GM18508 (cell line): ENCODE results near the gene RNF180.
"Not testable (repeated sequence)": the region's sequence is repeated elsewhere in the genome, so short reads cannot be mapped to it uniquely, and the experiment has no call there.

Experiments used
- ATAC-seq: cut with Tn5 transposase; IDR thresholded peaks from one replicate; pipeline ENCODE4 v1.9.1; 2021; ENCODE audit warnings: moderate number of reproducible peaks; ENCODE audit not compliant: insufficient read depth, unreplicated experiment

RNF180 gene

DNA sequence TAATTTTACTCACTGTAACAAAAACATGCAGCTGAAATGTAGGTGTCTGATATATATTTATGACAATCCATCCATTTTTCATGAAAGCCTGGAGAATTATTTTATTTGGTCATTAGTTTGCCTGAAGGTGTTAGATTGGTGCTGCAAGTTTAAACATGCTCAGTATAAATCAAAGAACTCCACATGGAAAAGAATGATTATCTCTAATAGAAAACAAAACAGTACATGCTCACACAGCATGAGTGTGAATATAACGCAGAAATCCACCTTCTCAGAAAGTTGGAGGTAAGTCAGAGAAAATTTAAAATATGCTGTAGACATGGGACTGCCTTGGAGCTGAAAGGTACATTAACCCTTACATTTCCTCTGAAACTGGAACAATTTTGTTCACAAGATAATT is 174.7 kb downstream of the RNF180 start:
- ATAC-seq: no peak

DNA sequence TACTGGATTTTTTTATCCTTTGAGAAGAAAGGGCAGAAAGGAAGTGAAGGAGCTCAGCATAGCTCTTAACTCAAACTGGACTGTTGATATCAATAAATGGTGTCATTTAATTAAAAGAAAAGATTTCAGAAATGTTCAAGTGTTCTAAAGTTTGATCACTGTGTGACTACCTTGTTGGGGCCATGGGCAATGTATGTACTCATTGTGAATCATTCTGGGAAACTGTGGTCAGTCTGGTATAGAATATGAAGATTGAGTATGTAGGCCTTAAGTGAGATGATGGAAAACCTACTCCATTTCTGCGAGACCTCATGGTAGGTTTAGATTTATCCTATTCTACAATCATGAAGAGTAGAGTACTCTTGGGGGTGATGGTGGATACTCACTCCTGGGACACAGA is 175.7 kb downstream of the RNF180 start:
- ATAC-seq: no peak

DNA sequence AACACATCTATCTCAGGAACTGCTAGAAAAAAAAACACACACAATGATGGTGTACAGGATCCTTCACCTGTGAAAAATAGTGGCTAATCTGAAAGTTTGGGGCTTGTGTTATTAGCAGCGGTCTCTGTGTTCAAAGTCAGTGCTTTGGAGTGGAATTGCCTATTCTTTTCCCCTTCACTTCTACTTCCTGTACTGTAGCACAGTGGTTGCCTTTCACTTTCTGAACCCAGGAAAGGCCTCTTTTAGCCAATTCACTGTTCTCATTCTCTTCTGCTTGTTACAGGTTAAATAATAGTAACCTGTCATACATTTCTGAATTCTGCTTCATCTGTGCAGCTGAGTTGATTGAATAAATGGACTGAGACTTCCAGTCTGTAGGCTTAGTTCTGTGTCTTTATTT is 178.9 kb downstream of the RNF180 start:
- no peak for ATAC-seq

DNA sequence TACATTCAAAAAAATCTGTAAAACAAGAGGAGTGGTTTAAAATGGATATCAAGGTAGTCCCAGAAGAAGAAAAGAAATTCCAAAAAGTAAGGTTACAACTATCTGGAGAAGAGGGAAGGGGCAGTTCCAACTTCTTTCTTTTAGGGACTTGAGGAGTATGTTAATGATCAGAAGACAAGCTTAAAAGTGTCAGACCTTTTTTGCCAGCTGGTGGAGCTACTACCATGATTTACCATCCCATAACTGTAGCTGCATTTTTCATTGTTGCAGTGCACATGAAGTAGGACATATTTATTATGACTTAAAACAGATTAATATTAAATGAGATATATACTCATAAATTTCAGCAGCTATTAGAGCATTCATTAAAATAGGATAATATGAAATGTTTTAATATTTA is 181.7 kb downstream of the RNF180 start:
- no peak for ATAC-seq

DNA sequence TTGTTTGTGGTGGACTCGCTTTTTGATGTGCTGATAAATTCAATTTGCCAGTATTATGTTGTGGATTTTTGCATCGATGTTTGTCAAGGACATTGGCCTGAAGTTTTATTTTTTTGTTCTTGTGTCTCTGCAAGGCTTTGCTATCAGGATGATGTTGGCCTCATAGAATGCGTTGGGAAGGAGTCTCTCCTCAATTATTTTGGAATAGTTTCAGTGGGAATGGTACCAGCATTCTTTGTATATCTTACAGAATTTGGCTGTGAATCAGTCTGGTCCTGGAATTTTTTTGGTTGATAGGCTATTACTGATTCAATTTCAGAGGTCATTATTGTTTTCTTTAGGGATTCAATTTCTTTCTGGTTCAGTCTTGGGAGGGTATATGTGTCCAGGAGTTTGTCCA is 198.8 kb downstream of the RNF180 start:
- ATAC-seq: no peak

GRCh38 chr5:64384765-64385164 is 219.1 kb downstream of the RNF180 start:
- ATAC-seq: peak; percentile 85

DNA sequence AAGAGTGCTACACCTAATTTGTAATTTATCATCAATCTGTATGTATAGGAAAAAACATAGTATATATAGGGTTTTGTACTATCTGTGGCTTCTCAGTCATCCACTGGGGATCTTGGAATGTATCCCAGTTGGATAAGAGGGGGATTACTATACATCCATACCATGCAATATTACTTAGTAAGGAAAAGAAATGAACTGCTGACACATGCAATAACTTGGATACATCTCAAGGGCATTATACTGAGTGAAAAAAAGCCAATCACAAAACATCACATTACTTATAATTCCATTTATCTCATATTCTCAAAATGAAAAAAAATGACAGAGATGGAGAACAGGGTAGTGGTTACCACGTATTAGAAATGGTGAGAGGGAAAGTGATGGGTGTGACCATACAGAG is 231.9 kb downstream of the RNF180 start:
- no peak for ATAC-seq

DNA sequence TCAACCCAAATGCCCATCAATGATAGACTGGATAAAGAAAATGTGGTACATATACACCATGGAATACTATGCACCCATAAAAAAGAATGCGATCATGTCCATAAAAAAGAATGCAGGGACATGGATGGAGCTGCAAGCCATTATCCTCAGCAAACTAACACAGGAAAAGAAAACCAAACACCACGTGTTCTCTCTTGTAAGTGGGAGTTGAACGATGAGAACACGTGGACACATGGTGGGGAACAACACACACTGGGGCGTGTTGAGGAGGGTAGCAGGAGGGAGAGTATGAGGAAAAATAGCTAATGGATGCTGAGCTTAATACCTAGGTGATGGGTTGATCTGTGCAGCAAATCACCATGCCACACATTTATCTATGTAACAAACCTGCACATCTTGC is 233.1 kb downstream of the RNF180 start:
- not testable (repeated sequence) for ATAC-seq

GRCh38 chr5:64407103-64407825 is 241.6 kb downstream of the RNF180 start:
- ATAC-seq: not testable (repeated sequence)

GRCh38 chr5:64417390-64417789 is 251.7 kb downstream of the RNF180 start:
- no peak for ATAC-seq

GRCh38 chr5:64418013-64418412 is 252.4 kb downstream of the RNF180 start:
- no peak for ATAC-seq
